ENCODE data around the gene STOML1.
"Not testable (repeated sequence)": the region's sequence is repeated elsewhere in the genome, so short reads cannot be mapped to it uniquely, and the experiment has no call there.

The STOML1 gene

GRCh38 chr15:73944161-73945129 is 47.6 kb downstream of the STOML1 start:
- no peak for DNase-seq

DNA sequence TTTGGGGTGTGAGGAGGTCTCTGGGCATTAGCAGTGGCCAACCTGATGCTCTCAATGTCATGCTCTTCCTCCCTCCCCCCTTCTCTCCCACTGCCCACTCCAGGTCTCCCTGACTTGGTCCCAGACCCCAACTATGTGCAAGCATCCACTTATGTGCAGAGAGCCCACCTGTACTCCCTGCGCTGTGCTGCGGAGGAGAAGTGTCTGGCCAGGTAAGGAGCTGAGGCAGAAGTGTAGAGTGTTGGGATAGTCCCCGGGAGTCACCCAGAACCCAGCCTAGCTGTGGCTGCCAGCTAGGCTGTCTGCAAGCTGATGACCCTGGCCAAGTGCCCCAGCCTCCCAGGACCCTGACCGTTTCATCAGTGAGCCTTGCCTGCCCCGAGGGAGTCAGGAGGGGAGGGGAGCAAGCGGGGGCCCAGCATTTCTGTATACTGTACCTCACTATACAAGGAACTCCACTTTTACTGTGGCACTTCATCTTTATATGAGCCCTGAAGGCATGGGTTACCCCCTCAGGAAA is 49.3 kb downstream of the STOML1 start:
- no peak for DNase-seq

GRCh38 chr15:73941871-73942635 is 50.0 kb downstream of the STOML1 start:
- DNase-seq: no peak

- no peak for DNase-seq
Observed at GRCh38 chr15:73941449-73941848, 50.6 kb downstream of the STOML1 start.

DNA sequence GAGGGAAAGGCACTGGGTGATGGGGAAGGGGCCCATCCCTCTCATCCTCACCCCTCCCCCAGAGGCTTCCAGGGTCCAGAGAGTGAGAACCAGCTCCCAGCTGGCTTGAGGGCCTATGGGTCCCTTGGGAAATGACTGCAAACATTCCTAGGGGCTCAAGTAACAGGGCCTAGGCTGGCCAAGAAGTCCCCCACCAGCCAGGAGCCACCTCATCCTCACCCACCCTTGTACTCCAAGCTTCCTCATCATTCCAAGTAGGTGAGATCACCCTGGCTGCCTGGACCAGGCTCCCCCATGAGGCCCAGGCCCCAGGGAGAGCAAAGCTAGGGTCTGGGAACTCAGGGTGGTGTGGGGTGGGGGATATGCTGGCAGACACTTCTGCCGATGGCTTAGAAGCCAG is 51.1 kb downstream of the STOML1 start:
- no peak for DNase-seq

GRCh38 chr15:73940061-73940981 is 51.8 kb downstream of the STOML1 start:
- DNase-seq: no peak

DNA sequence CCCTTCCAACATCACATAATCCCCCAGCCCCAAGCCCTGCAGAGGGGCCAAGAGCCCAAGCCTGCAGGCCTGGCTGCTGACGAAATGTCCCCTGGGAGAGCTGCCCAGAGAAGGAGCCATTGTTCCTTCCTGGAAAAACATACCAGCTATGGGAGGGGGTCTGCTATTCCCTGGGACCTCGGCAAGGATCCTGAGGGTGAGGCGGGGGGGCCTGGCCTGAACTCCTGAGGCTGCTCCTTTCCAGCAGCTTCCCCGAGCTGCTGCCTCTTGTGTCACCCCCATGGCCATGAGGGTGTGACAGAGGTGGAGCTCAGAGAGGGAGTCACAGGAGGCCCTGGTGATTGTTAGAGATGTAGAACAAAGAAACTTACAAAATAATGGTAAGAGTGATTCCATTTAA is 53.0 kb downstream of the STOML1 start:
- DNase-seq: no peak

DNA sequence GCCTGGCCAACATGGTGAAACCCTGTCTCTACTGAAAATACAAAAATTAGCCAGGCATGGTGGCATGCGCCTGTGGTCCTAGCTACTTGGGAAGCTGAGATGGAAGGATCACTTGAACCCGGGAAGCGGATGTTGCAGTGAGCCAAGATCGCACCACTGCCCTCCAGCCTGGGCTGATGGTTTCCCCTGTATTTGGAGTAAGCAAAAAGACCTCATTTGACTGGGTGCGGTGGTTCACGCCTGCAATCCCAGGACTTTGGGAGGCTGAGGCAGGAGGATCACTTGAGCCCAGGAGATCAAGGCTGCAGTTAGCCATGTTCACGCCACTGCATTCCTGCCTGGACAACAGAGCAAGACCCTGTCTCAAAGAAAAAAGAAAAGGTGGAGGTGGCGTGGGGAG is 53.6 kb downstream of the STOML1 start:
- not testable (repeated sequence) for DNase-seq

GRCh38 chr15:73937726-73938125 is 54.4 kb downstream of the STOML1 start:
- no peak for DNase-seq

DNA sequence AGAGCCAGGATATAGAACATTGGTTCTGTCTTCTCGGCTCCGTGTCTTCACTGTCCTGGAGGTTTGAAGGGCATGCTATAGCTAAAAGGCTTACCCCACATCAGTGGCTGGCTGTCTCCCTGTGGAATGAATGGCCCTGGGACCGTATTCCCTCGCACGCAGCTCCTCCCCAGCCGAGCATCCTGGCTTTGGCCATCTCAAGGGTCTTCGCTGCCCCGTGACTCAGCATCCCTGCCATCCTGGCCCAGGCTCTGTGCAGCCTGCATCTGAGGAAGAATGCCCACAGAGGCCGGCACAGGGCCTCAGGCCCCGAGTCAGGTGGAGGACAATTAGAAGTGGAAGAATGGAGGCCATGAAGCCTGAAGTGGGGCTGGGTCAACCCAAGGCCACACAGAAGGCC is 54.8 kb downstream of the STOML1 start:
- no peak for DNase-seq

DNA sequence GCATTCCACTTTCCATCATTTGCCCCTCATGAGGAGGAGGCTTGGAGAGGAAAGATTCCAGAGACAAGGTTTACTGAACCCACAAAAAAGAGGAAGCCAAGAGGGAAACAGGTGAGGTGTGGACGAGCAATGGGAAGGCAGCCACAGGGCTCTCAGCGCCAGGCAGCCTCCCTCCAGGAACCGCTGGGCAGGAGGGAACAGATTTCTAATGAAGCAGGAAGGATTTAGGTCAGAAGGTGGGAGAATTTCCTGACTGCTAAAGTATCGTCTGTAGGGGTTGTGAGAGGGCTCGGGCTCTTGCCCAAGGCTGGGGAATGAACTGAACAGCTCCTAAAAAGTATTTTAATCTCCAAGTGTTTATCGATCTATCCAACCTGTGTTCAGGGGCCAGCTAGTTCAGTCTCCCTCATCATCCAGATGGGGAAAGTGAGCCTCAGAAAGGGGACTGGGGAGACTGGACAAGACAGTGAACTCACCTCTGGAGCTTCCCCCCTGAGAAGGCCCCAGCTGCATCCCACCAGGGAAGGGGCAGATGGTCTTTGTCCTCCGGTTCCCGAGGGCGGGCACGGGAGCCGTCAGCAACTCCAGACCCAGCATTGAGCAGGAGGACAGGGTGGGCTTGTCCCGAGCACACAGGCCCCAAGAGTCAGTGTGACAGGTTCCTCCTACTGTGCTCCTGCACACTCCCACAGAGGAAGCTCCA is 55.4 kb downstream of the STOML1 start:
- DNase-seq: no peak

DNA sequence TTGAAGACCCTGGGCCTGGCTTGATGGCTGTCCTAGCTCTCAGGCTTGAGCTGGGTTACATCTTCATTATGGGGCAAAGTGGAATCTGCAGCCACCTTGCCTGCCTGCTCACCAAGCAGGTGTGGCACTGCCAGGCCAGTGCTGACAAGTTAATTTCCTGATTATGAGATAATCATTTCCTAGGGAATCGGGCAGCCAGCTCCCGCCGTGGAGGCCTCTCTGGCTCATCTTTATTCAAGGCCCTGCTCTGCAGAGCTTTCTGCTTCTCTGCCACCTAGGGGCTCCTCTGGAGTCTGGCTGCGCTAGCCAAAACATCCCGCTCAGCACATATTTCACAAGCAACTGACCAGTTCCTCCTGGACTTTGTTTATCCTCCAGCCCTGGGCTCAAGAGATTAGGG is 55.9 kb downstream of the STOML1 start:
- no peak for DNase-seq

- DNase-seq: no peak
Observed at GRCh38 chr15:73935547-73935946, 56.5 kb downstream of the STOML1 start.

- DNase-seq: no peak
Observed at GRCh38 chr15:73934281-73934680, 57.8 kb downstream of the STOML1 start.

GRCh38 chr15:73932381-73933191 is 59.5 kb downstream of the STOML1 start:
- no peak for DNase-seq

GRCh38 chr15:73931441-73931840 is 60.7 kb downstream of the STOML1 start:
- DNase-seq: no peak

GRCh38 chr15:73930790-73931281 is 61.3 kb downstream of the STOML1 start:
- no peak for DNase-seq

- no peak for DNase-seq
Observed at GRCh38 chr15:73930371-73930770, 61.7 kb downstream of the STOML1 start.

DNA sequence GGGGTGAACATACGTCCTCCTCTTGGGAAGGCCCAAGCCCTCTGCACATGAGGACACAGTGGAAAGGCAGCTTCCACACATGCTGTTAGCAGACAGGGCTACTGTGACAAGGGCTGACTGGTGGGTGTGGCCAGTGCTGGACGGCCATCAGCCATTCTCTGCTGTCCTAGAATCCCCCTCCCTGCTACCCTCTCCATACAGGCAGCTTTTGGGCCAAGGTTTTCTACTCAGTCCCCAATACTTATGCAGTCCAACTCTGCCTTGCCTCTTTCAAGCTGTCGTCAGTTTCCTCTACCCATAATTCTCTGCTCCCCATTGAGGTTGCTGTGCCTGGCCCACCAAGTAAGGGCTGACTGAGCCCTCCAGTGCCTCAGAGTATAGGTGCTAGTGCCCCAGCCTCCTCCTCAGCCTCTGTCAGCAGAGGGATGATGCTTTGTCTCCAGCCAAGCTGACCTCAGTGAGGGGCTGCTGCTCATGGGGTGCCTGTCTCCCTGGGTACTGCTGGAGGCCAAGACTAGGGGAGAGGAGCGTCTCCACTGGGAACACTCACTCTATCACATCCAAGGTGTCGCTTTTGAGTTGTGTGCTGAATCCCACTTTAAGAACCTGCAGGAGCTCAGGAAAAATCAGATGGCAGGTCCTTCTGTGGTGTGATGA is 63.0 kb downstream of the STOML1 start:
- DNase-seq: no peak
